Activated CD4-positive, alpha-beta memory T cell treated with anti-CD3 and anti-CD28 coated beads, Interleukin-2, amount 10 ng/mL, durations not matched to agents 7 days and 5 days (primary cell): ENCODE data around the gene OR14A16. TPM values are rescaled to one million over a fixed set of nuclear protein-coding genes. Genes with fewer than 3 reads are reported as not detected.

Experiments used
- CTCF ChIA-PET: fragments of 350-600 bp; sonication (Branson Sonifier 250); formaldehyde crosslinking; loops from one replicate; lab custom pipeline; 2021; ENCODE audit warnings: antibody characterized with exemption, inconsistent platforms; lab: Charles Lee
- POLR2A ChIA-PET: fragments of 350-600 bp; sonication (Branson Sonifier 250); formaldehyde crosslinking; loops from one replicate; lab custom pipeline; 2021; ENCODE audit warnings: antibody characterized with exemption; lab: Charles Lee
- DNase-seq: peaks from one replicate; pipeline ENCODE4 v3.0.0-alpha.2; 2020
- H3K27ac Mint-ChIP-seq: one replicate; pipeline ENCODE4 v1.8.0; 2021; ENCODE audit warnings: mild to moderate bottlenecking, mixed read lengths
- H3K27me3 Mint-ChIP-seq: one replicate; pipeline ENCODE4 v1.8.0; 2021; ENCODE audit warnings: mixed read lengths
- H3K36me3 Mint-ChIP-seq: one replicate; pipeline ENCODE4 v1.8.0; 2021; ENCODE audit warnings: low read depth, mixed read lengths
- H3K4me1 Mint-ChIP-seq: one replicate; pipeline ENCODE4 v1.8.0; 2021; ENCODE audit warnings: mixed read lengths
- H3K4me3 Mint-ChIP-seq: one replicate; pipeline ENCODE4 v1.8.0; 2021; ENCODE audit warnings: mild to moderate bottlenecking, mixed read lengths
- H3K9me3 Mint-ChIP-seq: one replicate; pipeline ENCODE4 v1.8.0; 2021; ENCODE audit warnings: mixed read lengths
- total RNA-seq, 2 experiments: library from RNA; stranded (reverse); gene quantifications; one replicate each; pipeline ENCODE4 v1.2.3, GENCODE V29; 2021

OR14A16 gene
- not detected for total RNA-seq

- Mint-ChIP-seq H3K36me3 (no peaks in the 10 kb centered on the region), H3K9me3 (no peaks in the 10 kb centered on the region)
Observed at GRCh38 chr1:247824023-247824422, at the start of gene OR14A16. Gene OR14A16, minus strand, starts transcription at chr1:247824119. Its CDS starts 8,390 bp downstream, at chr1:247815729.

DNA sequence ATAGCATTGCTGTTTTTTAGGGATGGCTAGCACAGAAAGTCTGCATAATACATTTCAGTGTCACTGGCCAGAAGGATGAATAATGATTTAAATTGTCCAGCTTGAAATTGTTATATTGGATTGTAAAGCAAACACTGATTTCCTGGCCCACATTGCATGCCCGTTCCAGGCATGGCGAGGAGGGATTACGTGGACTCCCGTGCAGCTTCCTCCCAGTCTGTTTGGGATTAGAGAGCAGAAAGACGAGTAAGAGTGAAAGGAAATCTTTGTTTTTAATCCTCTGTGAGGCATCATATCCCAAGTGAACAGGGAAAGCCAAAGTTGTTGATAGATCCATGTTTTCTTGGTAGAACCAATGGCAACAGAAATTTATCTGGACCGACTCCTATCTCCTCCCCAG lies 41.5 kb upstream of the OR14A16 start:
- CTCF ChIA-PET, result no interaction called here
- DNase-seq, result no peak
- H3K27ac Mint-ChIP-seq, result no peak overlapping the region
- POLR2A ChIA-PET, result no interaction called here
- no peaks in the 10 kb centered on the region for H3K4me1 Mint-ChIP-seq
- peaks cover 3% of the 10 kb centered on the region for H3K9me3 Mint-ChIP-seq
- no peaks in the 10 kb centered on the region for H3K27me3 Mint-ChIP-seq
- H3K36me3 Mint-ChIP-seq, result no peaks in the 10 kb centered on the region
- H3K4me3 Mint-ChIP-seq, result no peak overlapping the region

More at GRCh38 chr1:247824023-247824422, at the start of gene OR14A16:
- CTCF ChIA-PET, result no interaction called here
- DNase-seq, result no peak
- Mint-ChIP-seq H3K27me3 (no peaks in the 10 kb centered on the region), H3K4me1 (no peaks in the 10 kb centered on the region), H3K27ac (no peak within 1 kb of the TSS), H3K4me3 (no peak within 1 kb of the TSS)
- POLR2A ChIA-PET, result no interaction called here

DNA sequence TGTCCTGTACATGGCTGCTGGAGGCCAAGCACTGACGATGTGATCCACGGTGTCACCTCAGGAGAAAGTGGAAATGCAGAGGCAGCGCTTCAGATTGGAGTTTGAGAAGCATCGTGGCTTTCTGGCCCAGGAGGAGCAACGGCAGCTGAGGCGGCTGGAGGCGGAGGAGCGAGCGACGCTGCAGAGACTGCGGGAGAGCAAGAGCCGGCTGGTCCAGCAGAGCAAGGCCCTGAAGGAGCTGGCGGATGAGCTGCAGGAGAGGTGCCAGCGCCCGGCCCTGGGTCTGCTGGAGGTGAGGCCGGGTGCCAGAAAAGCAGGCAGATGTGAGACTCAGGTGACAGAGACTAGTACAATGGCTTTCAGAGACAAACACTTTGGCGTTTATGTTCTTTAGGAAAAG lies 40.7 kb upstream of the OR14A16 start:
- CTCF ChIA-PET, result no interaction called here
- Mint-ChIP-seq H3K36me3 (no peaks in the 10 kb centered on the region), H3K9me3 (peaks cover 1% of the 10 kb centered on the region), H3K4me1 (no peaks in the 10 kb centered on the region), H3K4me3 (no peak overlapping the region), H3K27ac (no peak overlapping the region), H3K27me3 (no peaks in the 10 kb centered on the region)
- no peak for DNase-seq
- POLR2A ChIA-PET, result no interaction called here

- ChIA-PET POLR2A (no interaction called here), CTCF (no interaction called here)
- Mint-ChIP-seq H3K9me3 (no peaks in the 10 kb centered on the region), H3K4me3 (no peak overlapping the region), H3K4me1 (peaks cover 6% of the 10 kb centered on the region), H3K36me3 (no peaks in the 10 kb centered on the region), H3K27ac (no peak overlapping the region), H3K27me3 (peaks cover 8% of the 10 kb centered on the region)
- DNase-seq, result no peak
Observed at GRCh38 chr1:247862756-247863155, 38.8 kb upstream of the OR14A16 start.

- Mint-ChIP-seq H3K4me3 (peak overlapping the region; percentile 73), H3K36me3 (no peaks in the 10 kb centered on the region), H3K27ac (no peak overlapping the region), H3K27me3 (peaks cover 24% of the 10 kb centered on the region), H3K9me3 (no peaks in the 10 kb centered on the region), H3K4me1 (peaks cover 11% of the 10 kb centered on the region)
- ChIA-PET CTCF (no interaction called here), POLR2A (no interaction called here)
- DNase-seq, result no peak
Observed at GRCh38 chr1:247857985-247858619, 34.2 kb upstream of the OR14A16 start.

DNA sequence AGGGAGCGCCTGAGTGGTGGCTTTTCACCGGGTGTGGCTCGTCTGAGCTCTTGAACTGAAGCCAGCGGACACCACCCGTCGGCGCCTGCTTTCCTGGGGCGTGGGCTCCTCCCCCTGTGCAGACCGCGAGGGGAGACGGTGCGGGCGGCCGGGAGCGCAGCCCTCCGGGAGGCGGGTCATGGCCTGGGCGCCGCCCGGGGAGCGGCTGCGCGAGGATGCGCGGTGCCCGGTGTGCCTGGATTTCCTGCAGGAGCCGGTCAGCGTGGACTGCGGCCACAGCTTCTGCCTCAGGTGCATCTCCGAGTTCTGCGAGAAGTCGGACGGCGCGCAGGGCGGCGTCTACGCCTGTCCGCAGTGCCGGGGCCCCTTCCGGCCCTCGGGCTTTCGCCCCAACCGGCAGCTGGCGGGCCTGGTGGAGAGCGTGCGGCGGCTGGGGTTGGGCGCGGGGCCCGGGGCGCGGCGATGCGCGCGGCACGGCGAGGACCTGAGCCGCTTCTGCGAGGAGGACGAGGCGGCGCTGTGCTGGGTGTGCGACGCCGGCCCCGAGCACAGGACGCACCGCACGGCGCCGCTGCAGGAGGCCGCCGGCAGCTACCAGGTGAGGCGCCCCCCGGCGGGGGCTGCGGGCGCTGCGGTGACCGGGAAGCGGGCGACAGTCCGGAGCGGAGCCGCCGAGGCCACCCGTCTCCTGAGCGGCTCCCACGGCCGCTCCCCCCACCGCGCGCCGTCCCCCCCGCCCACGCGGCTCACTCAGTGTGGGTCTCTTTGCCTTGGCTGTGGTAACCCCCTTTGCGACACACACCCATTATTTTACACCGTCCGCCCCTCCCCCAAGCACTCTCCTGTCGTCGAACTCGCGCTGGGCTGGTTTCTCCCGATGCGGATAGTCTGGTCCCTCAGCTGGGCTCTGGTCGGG lies 33.4 kb upstream of the OR14A16 start, which contains the start of gene TRIM58:
TRIM58 (plus strand) TSS at position 119 of the 916 bp plus-strand sequence; CDS start at position 179, 60 bp downstream.
- no peaks in the 10 kb centered on the region for H3K36me3 Mint-ChIP-seq
- CTCF ChIA-PET, result no interaction called here

GRCh38 chr1:247855911-247856310 lies 32.0 kb upstream of the OR14A16 start:
- peaks cover 24% of the 10 kb centered on the region for H3K27me3 Mint-ChIP-seq
- no peak overlapping the region for H3K27ac Mint-ChIP-seq
- H3K36me3 Mint-ChIP-seq, result no peaks in the 10 kb centered on the region
- no peaks in the 10 kb centered on the region for H3K9me3 Mint-ChIP-seq
- ChIA-PET CTCF (no interaction called here), POLR2A (no interaction called here)
- peak overlapping the region; percentile 21 for H3K4me3 Mint-ChIP-seq
- DNase-seq, result no peak
- H3K4me1 Mint-ChIP-seq, result peaks cover 11% of the 10 kb centered on the region

More for the DNA sequence above, 33.4 kb upstream of the OR14A16 start, which contains the start of gene TRIM58:
- Mint-ChIP-seq H3K27ac (peak within 1 kb of the TSS; percentile 16), H3K9me3 (no peaks in the 10 kb centered on the region), H3K4me1 (peaks cover 11% of the 10 kb centered on the region), H3K4me3 (peak within 1 kb of the TSS; percentile 73), H3K27me3 (peaks cover 24% of the 10 kb centered on the region)
- DNase-seq, result peak; percentile 31
- POLR2A ChIA-PET, result no interaction called here

DNA sequence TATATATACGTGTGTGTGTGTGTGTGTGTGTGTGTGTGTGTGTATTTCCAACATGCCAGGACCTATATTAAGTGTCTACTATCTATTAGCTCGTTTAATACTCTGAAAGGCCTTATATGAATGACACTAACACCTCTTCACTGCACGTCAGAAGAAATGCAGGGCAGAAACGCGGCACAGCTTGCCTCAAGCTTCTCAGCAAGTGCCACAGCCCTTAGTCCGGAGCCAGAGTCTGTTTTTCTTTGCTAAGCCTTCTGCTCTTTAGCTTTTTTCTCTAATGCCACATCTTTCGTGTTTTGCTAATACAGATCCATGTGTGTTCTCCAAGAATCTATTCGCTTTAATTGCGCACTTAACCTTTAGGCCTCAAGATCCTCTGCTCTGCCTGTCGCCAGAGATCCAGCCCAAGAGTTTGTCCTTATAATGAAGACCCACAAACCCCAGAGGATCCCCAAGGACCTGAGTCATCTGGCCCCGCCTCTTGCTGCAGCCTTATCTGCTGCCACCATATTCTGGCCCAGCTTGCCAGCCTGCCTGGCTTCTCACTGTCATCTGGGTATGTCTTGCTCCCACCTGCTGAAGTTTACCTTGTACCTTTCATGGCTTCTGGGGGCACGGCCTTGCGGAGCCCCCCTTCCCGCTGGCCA lies 31.1 kb upstream of the OR14A16 start:
- H3K36me3 Mint-ChIP-seq, result no peaks in the 10 kb centered on the region
- H3K27me3 Mint-ChIP-seq, result peaks cover 24% of the 10 kb centered on the region
- DNase-seq, result no peak
- ChIA-PET CTCF (interaction anchor here (0.6 kb wide), 1 partner anchor 519 kb away, joined by 3 read pairs; no protein-coding TSS in a partner anchor), POLR2A (no interaction called here)
- H3K4me1 Mint-ChIP-seq, result peaks cover 11% of the 10 kb centered on the region
- no peak overlapping the region for H3K4me3 Mint-ChIP-seq
- no peaks in the 10 kb centered on the region for H3K9me3 Mint-ChIP-seq
- H3K27ac Mint-ChIP-seq, result no peak overlapping the region

GRCh38 chr1:247849616-247850015 lies 25.7 kb upstream of the OR14A16 start:
- CTCF ChIA-PET, result no interaction called here
- DNase-seq, result no peak
- H3K4me3 Mint-ChIP-seq, result no peak overlapping the region
- H3K27ac Mint-ChIP-seq, result no peak overlapping the region
- H3K9me3 Mint-ChIP-seq, result no peaks in the 10 kb centered on the region
- POLR2A ChIA-PET, result no interaction called here
- no peaks in the 10 kb centered on the region for H3K4me1 Mint-ChIP-seq
- H3K27me3 Mint-ChIP-seq, result peaks cover 2% of the 10 kb centered on the region
- H3K36me3 Mint-ChIP-seq, result no peaks in the 10 kb centered on the region

DNA sequence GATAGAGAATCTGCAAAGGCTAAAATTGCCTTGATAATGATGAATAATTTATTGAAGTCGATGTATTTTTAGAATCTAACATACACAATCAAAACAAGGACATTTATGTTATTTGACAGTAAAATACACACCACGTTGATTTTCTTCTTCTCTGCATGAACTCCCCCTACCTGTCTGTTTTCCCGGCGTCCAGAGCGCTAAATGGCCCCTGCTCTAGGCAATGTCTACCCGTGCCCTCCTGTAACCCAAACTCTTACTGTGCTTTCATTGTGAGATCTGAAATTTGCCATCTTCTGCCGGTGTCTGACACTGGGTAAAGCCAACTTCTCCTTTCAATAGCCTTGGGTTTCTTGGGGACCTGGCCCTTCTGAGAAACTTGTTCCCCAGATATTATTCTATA lies 24.4 kb upstream of the OR14A16 start:
- no peaks in the 10 kb centered on the region for H3K9me3 Mint-ChIP-seq
- no peaks in the 10 kb centered on the region for H3K36me3 Mint-ChIP-seq
- no peak overlapping the region for H3K4me3 Mint-ChIP-seq
- POLR2A ChIA-PET, result no interaction called here
- DNase-seq, result no peak
- H3K27ac Mint-ChIP-seq, result no peak overlapping the region
- H3K4me1 Mint-ChIP-seq, result no peaks in the 10 kb centered on the region
- CTCF ChIA-PET, result no interaction called here
- peaks cover 2% of the 10 kb centered on the region for H3K27me3 Mint-ChIP-seq

GRCh38 chr1:247845693-247846017 lies 21.7 kb upstream of the OR14A16 start:
- POLR2A ChIA-PET, result no interaction called here
- Mint-ChIP-seq H3K9me3 (no peaks in the 10 kb centered on the region), H3K27ac (no peak overlapping the region), H3K27me3 (no peaks in the 10 kb centered on the region), H3K4me3 (no peak overlapping the region), H3K36me3 (no peaks in the 10 kb centered on the region), H3K4me1 (no peaks in the 10 kb centered on the region)
- CTCF ChIA-PET, result no interaction called here
- no peak for DNase-seq

GRCh38 chr1:247845011-247845692 lies 21.2 kb upstream of the OR14A16 start:
- ChIA-PET POLR2A (no interaction called here), CTCF (no interaction called here)
- Mint-ChIP-seq H3K36me3 (no peaks in the 10 kb centered on the region), H3K27ac (no peak overlapping the region), H3K27me3 (no peaks in the 10 kb centered on the region), H3K4me3 (no peak overlapping the region), H3K9me3 (no peaks in the 10 kb centered on the region), H3K4me1 (no peaks in the 10 kb centered on the region)
- no peak for DNase-seq

DNA sequence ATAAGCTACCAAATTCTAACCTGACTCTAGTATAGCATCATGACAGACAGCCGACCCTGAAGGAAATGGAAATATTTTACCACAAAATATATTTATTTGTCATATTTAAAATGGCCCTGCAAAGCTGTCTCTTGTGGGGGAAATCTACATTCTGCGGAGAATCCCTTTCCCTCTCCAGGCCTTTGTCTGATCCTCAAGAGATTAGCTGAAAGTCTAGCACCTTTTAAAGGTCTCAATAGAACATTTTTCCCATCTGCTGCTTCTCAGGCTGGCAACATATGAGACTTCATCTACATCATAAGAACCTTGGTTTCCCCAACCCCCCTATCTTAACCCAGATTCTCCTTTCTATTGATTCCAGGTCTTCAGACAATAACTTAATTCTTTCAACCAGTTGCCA lies 19.5 kb upstream of the OR14A16 start:
- no peak for DNase-seq
- Mint-ChIP-seq H3K4me3 (no peak overlapping the region), H3K27me3 (no peaks in the 10 kb centered on the region), H3K27ac (no peak overlapping the region), H3K36me3 (no peaks in the 10 kb centered on the region), H3K4me1 (no peaks in the 10 kb centered on the region), H3K9me3 (no peaks in the 10 kb centered on the region)
- ChIA-PET POLR2A (no interaction called here), CTCF (no interaction called here)
